HG02588 (cell line): ENCODE data around the gene CHCHD6.

Source experiments
- ATAC-seq: cut with Tn5 transposase; IDR thresholded peaks from one replicate; pipeline ENCODE4 v1.9.1; 2021; ENCODE audit warnings: mild to moderate bottlenecking, moderate library complexity; ENCODE audit not compliant: unreplicated experiment

CHCHD6 gene

DNA sequence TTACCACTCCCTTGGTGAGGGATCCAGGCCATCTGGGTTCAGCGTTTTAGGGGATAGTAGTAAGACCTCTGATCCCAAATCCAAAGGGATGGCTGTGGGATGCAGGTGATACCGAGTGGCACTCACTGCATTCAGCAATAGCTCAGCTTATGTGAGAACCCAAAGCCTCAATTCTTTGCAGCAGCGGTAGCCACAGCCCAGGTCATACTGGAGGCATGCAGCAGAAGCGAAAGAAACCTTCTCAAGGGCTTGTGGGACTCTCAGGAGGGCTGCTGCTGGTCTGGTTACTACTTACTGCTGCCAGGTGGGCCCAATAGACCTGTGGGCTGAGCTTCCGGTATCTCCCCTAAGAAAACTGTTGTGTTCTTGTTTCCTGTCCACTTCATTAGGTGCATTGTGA lies 38.0 kb downstream of the CHCHD6 start:
- ATAC-seq = no peak

DNA sequence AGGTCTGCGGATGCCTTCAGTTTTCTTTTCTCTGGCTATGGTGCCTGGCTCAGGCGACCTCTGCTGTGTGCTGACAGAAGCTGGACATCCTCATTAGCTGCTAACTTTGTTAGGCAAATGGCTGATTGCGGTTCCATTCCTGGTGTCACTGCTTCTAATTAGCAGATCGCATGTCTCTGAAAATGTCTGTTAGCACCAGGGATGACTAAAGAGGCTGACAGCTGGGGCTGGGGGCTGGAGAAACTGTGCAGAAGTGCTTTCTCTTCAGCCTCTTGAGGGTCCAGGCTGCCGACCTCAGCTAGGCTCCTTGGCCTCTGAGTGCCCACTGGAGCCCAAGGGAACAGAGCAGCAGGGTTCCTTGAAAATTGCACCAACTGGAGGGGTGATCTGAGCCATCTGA lies 39.3 kb downstream of the CHCHD6 start:
- no peak for ATAC-seq

DNA sequence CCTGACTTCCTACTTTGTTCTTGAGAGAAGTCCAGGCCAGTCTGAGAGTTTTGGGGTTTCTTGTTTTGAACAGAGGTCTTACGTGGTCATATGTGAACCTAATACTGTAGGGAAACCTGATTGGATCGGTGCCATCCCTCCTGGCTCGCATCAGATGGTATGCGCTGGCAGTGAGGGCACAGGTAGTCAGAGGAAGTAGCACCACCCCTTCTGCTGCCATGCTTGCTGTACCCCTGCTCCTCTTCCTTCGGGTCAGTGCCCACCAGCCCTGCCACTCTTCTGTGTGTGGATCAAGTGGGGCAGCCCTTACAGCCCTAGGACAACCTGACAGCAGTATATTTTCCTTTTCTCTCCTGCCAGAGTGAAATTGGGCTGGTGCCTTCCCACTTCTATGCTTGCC lies 39.7 kb downstream of the CHCHD6 start:
- ATAC-seq = no peak

DNA sequence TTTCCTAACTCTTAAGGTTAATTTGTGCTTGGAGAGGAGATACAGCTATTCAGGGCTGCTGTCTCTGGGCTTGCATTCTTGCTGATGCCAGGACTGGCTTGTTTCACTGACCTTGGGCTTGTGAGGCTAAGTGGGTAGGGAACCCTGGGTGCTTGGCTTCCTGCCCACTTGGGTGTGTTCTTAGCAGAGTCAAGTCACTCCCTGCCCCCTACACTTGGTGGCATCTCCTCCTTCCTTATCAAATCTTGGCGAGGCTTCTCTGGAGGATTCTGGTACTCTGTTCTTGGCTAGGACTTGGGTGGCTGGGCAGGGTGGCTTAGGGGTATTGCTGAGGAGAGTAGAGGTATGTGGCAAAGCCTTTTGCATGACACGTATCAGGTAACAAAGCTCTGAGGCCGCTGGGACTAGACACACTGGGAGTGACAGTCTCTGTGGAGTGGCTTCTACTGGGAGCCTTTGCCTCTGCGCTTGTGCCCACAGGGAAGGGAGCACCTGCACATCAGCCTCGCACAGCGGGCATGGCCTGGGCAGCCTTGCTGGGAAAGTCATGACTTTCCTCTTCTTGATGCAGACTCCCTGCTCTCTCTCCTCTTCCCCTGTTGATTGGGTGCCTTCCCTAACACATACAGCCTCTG lies 41.8 kb downstream of the CHCHD6 start:
- ATAC-seq = no peak

DNA sequence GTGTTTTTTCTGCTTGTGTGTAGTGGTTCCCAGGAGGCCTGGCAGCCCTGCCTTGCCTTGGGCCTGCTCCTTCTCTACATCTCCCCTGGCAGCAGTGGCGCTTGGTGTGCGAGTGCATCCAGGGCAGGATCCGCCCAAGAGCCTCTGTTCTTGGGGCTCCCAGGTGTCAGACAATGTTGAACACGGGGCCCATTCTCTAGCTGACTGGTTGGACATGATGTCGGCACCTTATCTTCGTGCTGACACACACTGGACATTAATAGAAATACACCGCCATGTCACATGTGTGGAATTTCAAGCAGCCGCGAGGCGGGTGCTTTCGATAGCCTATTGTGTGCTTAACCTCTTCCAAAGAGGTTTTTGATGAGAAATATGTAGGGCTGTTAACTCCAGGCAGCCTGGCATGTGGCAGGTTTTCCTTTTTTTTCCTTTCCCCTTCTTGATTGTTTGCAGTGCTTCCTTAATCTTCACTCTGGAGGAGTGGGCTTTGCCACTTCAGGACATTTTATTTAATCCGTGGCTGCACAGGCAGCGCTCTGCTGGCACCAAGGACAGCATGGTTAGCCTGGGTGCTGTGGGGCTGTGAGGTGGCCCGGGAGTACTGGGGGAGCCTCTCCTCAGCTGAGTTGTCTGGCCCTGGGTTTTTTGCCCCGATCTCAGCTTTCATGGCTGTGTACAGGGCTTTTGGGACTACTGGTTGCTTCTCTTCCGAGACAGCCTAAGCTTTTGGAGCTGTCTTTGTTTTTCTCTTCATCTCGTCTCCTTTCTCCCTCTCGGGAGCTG lies 42.5 kb downstream of the CHCHD6 start:
- no peak for ATAC-seq

DNA sequence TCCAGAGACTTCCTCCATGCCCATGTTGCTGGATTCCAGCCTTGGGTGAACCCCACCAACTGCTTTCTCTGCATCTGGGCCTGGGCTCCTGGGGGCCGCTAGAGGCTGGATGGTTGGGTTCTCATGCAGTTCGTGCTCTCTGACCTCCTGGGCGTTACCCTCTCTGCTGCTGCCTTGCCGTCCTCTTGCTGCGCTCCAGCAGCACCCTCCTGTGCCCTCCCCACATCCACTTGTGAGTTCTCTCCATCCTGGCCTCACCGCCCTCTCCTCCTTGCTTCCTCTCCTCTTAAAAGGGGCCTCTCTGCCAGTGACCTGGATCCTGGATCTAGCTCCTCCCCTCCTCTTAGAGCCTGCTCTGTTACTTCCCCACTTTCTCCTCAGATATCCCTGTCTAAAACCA lies 43.7 kb downstream of the CHCHD6 start:
- no peak for ATAC-seq

DNA sequence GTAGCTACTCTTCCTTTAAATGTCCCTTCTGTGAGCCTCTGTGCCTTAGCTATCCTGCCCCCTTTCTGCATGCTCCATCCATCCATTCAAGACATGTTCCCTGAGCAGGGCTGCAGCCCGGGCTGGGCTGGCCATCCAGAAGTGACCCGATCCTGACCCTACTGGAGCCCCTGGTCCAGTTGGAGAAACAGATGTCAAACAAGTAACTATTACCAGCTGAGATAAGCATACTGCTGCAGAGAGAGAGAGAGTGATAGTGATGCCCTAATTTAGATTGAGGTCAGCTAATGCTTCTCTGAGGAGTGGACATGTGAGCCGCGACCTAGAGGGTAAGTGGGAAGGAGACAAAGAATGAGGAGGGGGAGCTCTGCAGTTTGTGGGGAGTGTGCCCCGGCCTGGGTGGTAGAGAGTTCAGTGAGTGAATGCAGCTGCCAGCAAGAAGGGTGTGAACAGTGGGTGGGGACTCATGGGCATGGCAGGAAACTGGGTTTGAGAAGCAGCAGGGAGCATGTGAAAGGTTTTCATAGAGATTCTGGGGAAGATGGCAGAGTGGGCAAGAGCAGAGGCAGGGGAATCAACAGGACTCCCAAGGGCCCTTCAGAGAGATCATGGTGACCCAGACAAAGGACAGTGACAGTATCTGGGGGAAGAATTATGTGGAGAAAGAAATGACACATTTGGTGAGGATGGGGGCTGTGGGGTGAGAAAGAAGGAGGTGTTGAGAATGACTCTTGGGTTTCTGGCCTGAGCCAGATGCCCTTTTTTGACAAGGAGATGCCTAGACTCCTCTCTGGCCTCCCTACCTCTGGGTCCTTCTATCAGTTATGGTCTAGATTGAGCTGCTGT lies 44.9 kb downstream of the CHCHD6 start:
- no peak for ATAC-seq

DNA sequence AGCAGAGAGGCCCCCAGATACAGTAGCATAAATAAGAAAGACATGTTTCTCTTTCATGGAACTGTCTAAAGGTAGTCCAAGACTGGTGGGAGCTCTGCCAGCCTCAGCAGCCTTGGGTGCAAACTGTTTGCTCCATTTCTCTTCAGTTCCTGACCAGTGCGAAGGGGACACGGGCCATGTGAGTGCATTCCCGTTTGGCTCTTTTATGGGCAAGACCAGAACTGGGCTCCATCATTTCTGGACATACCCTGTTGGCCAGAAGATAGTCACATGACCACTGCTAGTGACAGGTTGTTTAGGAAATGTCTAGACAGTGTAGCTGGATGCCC lies 45.5 kb downstream of the CHCHD6 start:
- no peak for ATAC-seq

DNA sequence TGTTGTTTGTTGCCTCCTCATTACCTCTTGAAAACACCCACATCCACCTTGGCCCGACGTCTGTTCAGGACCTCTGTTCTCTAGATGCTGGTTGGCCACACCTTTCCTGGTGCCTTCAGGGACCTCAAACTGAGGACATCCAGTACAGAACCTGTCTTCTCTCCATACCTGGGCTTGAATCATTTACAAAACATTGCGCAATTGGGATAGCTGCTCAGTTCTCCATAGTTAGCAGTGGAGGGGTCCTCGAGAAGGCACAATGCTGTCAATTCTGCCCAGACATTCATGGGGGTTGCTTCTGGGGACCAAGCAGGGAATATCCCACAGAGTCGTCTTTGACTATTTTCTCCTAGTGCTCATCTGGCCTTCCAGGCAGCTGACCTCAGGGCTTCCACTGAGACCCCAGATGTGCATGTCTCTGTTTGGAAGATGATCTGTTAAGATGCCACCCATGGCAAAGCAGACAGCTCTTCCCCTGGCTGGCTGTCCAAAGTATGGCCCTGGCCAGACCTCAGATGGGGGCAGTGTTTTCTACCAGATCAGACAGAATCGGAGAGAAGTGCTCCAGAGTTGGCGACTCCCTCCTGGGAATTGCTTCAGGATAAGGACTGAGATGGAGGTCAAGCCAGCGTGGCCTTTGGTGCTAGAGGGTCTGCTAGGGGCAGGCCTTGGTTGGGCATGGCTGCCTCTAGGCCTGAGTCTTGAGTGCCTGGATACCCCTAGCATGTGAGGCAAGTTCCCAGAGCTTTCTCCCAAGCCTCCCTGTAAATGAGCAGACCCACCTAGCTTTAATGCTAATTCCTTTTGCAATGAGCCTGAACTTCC lies 46.1 kb downstream of the CHCHD6 start:
- ATAC-seq = no peak

DNA sequence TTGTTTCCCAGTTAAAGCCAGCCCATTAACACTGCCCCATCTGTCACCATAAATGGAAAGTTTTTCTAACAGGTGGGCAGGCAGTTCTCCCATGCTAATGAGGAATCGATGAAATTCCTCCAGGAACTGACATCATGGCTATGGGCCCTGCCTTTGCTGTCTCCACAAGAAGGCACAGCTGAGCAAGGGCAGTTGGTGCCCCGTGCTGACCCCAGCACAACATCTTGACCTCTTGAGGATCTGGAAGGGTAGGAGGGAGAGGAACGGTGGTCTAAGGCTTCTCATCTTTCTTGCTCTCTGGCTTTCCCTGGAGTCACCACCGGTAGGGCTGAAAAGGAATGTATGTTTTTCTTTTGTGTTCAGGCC lies 46.7 kb downstream of the CHCHD6 start:
- no peak for ATAC-seq

DNA sequence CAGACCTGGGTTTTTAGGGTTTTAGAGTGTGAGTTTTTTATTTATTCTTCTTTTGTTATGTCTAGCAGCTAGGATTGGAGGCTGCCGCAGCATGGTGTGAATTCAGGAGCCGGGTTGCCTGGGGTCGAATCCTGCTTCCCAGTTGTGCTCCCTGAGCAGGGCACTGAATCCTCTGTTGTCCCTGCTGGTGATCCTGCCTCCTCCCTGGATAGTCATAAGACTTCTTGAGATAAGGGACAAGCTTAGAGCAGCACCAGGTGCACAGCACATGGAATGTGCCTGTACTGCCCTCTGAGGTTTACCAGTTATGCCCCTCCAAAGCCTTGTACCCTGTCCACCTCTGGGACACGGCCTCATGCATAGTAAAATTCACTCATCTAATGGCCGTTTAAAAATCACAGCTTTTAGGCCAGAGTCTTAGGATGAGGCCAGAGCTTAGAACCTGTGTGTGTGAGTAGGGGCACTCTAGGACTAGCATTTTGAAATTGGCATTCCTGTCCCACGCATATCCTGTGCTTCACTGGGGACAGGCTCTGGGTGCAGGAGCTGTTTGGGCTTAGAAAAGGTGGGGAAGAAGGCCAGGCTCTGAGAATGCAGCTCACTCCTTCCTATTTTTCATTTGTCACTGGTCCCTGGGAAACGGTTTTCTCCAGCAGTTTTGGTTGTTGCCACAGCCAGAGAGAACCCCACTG lies 47.7 kb downstream of the CHCHD6 start:
- no peak for ATAC-seq

DNA sequence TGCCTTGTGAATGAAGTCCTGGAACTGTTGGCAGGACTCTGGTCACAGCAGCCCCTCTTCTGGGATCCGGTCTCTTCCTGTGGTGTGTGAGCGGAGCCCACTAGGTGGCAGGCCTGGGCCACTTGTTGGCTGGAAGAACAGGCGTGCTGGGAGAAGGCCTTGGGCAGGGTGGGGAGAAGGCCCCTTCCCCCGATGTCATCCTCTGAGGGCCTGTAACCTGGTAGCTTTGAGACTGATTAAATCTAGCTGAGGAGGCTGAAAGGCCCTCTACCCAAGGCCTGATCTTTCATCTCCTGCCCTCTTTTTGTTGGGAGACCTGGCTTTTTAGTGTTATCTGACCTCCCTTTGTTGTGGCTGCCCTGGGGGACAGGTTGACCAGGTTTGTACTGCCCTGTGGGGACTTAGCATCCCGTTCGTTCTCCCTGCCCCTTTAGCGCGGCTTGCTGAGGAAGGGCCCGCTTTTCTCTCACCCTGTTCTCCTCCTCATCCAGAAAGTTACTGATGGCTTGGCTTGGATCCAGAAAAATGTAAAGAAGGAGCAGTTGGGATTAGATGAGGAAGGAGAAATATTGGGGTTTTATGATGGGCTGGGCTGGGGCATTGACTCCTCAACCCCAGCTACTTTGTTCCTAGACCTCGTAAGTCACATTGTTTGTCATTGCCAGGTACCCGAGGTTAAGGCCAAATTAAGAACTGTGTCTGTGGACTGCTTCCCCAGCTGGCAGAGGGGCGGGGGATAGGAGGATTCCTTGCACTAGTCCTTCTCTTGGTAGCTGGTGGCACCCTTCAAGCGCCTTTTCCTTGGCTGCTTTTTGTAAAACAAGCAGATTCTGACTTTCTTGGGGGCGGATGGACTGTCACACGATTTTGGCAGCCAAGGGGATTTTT lies 48.5 kb downstream of the CHCHD6 start:
- no peak for ATAC-seq

DNA sequence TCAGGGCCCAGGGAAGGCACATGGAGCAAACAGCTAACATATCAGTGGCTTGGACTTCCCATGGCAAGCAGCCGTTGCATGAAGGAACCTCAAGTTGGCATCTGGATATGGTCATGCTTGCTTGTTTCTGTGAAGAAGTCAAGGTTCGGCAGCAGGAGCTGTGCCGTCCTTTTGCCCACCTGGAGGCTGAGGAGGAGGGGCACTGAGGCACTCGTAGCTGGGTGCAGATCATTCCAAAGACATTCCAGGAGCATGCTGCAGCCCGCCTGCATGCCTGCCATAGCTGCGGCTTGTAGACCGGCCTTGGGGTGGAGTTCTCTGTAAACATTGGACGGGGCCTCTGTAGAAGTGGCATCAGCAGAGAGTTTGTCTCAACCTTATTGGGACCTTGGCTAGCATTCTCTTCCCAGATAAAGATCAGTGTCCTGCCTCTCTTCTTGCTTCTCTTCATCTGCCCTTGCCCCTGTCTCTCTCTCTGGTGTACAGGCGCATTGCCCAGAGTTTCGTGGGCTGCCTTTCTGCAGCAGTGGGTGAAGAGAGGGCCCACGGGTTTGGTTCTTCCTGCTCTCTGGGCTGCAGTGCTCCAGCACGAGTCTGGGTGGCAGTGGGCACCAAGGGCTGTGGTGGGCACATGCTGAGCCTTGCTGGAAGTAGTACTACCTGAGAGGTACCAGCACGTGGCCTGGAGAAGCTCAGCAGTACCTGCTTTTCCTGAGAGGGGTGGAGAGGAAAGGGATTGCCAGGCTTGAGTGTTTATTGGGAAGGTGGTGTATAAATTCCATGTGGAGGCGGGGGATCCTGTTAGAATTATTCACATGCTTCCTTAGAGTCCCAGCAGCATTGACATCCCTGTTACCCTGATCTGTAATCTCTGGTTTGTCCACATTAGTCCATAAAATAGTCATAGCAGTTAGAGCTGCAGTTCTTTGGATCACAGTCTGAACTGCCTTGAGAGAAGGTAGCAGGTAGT lies 49.4 kb downstream of the CHCHD6 start:
- no peak for ATAC-seq

DNA sequence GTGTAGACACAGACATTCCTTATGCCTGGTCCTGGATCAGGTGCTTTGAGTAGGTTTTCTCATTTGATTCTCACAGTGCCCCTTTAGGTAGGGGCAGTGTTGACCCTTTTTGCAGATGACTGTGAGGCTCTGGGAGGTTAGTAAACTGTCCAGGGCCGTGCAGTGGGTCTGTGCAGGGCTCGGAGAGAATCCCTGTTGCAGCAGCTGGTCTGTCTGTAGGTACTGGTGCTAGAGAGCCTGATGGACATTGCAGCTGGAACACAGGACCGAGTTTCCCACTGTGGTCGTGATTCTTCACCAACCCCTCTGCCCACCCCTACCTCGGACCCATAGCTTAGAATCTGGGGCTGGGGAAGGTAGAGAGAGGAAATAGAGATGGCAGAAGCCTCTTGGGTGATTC lies 51.8 kb downstream of the CHCHD6 start:
- ATAC-seq = no peak

DNA sequence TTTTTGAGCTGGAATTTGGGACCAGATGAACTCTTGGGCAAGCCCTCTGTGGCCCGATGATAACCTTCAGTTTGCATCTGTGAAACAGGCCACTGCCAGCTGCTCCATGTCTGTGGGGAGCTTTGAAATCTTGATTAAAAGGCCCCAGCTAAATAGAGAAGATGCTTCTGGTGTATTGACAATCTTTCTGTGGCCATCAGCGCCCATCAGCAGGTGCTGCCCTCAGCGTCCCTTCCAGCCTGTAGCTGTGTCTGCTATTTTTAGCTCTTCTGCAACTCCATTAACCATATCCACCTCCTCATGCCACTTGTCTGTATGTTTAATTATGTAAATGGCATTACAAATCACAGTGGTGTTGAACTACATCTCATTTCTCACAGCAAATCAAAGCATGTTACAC lies 54.0 kb downstream of the CHCHD6 start:
- no peak for ATAC-seq

DNA sequence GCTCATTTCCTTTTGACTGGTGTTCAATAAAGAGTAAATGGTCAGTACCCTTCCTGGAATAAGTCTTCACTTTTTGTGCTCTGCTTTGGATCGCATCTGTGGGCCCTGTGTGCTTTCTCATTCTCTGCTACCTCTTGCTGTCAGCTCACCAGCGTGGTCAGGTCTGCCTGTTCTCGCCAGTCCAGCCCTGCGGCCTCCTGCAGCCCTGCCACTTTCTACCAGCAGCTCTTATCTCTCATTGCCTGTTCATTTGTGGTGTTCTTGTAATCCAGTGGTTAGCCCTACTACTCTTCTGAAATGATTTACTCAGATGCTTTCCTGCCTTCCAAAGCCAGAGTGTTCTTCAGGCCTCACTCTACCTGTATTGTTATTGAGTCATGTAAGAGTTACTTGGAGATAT lies 54.8 kb downstream of the CHCHD6 start:
- no peak for ATAC-seq

DNA sequence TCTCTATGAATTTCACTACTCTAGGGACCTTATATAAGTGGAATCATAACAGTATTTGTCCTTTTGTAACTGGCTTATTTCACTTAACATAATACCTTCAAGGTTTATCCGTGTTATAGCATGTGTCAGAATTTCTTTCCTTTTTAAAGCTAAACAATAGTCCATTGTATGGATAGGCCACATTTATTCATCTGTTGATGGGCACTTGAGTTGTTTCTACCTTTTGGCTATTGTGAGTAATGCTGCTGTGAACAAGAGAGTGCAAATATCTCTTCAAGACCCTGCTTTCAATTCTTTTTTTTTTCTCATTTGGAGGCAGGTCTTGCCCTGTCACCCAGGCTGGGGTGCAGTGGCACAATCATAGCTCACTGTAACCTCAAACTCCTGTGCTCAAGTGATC lies 56.5 kb downstream of the CHCHD6 start:
- ATAC-seq = no peak

DNA sequence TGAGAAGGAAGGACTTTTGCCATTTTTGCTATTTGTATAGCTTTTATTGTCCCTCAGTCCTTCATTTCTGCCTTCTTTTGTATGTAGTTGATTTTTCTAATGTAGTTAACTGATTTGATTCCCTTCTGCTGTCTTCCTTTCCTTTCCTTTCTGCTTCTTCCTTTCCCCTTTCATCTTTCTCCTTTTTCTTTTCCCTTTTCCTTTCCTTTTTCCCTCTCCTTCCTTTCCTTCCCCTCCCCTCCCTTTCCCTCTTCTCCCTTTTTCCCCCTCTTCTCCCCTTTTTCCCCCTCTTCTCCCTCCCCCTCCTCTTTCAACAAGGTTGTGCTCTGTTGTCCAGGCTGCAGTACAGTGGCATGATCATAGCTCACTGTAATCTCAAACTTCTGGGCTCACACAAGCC lies 59.0 kb downstream of the CHCHD6 start:
- ATAC-seq = no peak
